ENCODE results near the gene HSPE1.

- TF ChIP-seq POLR2A (IDR thresholded peaks at IDR 0.05) (peak; percentile 97), CTCF (IDR thresholded peaks at IDR 0.05) (peak in 1 of 5 experiments; percentile 9), EP300 (IDR thresholded peaks at IDR 0.05; ENCODE audit: low read depth) (peak; percentile 92)
Measured at GRCh38 chr2:197499594-197500502, at the start of gene HSPE1, which contains the start of gene HSPD1.

Measured in transverse colon (tissue), 3 donors.